ENCODE results near the gene NTSR2.
"Not testable (repeated sequence)": the region's sequence is repeated elsewhere in the genome, so short reads cannot be mapped to it uniquely, and the experiment has no call there.

NTSR2 gene

GRCh38 chr2:11679016-11679415, 9.0 kb upstream of the NTSR2 start:
- DNase-seq, result no peak

GRCh38 chr2:11678306-11678960, 8.4 kb upstream of the NTSR2 start:
- no peak for DNase-seq

DNA sequence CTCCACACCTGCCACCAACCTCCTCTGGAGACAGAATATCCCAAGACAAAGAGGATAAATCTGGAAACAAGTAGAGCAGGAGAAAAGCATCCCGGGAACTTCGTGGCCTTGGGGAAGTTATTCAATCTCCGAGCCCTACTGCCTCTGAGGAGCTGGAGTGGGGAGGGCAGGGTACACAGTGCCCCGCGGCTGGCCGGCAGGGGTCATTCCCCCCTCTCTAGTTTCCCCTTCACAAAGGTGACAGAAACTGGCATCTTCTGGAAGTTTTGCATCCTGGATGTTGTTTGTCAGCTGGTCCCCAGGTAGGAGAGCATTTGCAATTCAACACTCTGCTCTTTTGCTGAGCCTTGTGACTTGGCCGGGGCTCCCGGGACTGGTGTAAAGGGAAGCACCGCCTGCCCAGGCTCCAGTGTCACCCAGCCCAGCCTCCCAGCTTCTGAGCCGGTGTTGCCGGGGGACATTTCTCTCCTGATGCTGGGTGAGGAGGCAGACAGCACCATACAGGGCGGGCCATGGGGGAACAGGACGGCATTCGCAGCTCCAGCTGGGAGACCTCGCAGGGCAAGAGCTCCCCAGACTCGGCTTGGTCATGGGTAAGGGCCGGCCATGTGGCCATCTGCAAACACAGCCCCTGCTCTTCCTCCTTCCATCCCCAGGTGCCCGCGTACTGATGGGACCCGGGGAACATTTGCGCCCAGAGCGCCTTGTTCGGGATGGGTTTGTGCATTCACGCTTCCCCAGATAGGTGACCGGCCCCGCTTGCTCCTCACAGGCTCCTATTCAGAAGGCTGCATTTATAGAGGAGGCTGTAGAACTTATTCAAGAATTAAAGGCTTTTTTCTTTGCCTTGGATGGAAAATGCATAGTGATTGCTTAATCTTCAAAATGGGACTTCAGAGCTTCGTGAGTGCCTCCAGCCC, 7.4 kb upstream of the NTSR2 start:
- no peak for DNase-seq

- no peak for DNase-seq
Observed at GRCh38 chr2:11676640-11677039, 6.6 kb upstream of the NTSR2 start.

DNA sequence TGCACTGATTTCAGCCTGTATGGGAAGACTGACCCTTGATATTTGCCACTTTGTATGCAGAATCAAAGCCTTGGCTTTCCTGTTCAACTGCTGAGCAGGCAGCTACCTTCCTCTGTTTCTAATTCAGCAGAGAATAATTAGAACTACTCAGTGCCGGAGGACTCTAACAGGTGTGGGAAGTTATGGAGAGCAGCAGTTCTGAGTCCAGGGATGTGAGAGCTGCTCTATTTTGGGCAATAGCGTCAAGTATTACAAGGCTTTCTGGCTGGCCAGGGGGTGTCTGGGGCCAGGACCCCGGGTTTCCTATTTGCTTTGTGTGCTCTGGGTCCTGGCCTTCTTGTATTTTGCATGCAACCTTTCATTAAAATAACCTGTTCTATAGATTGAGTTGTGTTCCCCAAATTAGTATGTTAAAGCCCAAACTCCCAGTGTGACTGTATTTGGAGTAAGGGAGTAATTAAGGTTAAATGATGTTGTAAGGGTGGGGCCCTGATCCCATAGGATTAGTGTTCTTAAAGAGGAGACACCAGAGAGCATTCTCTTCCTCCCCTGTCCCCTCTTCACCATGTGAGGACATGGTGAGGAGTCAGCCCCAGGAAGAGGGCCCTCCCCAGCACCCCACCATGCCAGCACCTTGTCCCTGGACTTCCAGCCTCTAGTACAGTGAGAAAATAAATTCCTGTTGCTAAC, 5.6 kb upstream of the NTSR2 start:
- DNase-seq, result no peak

GRCh38 chr2:11674983-11675382, 5.0 kb upstream of the NTSR2 start:
- no peak for DNase-seq

- DNase-seq, result no peak
Observed at GRCh38 chr2:11672407-11672806, 2.4 kb upstream of the NTSR2 start.

DNA sequence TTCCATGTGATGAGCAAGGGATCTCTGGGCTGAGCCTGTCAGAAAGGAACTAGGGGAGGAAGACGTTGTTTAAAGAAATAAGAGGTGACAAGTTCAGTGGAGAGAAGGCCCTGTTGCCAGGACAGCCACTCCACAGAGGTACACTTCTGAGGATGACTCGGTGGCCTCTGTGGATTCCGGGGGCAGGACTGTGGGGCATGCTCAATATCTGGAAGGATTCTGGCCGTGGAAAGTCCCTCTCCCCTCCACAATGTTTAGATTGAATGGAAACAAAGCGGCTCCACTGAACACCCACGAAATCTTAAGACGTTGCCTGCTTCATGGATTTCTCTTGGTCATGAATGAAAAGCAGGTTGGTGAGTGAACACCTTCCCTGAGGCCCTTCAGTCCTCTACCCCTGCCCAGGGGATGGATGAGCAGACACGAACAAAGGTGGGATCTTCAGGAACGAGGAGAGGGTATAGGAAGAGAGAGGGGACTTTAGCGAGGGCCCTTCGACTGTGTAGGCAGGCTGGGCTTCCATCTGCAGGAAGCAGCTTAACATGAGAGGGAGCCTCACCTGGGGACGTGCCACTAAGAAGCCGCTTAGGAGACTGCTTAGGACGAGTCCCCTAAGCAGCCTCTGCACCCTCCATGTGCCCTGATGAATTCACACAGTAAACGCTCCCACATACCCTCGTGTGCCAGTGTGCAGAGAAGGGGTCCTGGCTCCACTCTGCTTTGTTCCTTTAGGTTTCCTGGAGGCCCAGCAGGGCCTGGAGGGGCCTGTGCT, 1.9 kb downstream of the NTSR2 start:
- no peak for DNase-seq

- DNase-seq, result no peak
Observed at GRCh38 chr2:11667194-11667593, 2.8 kb downstream of the NTSR2 start.

DNA sequence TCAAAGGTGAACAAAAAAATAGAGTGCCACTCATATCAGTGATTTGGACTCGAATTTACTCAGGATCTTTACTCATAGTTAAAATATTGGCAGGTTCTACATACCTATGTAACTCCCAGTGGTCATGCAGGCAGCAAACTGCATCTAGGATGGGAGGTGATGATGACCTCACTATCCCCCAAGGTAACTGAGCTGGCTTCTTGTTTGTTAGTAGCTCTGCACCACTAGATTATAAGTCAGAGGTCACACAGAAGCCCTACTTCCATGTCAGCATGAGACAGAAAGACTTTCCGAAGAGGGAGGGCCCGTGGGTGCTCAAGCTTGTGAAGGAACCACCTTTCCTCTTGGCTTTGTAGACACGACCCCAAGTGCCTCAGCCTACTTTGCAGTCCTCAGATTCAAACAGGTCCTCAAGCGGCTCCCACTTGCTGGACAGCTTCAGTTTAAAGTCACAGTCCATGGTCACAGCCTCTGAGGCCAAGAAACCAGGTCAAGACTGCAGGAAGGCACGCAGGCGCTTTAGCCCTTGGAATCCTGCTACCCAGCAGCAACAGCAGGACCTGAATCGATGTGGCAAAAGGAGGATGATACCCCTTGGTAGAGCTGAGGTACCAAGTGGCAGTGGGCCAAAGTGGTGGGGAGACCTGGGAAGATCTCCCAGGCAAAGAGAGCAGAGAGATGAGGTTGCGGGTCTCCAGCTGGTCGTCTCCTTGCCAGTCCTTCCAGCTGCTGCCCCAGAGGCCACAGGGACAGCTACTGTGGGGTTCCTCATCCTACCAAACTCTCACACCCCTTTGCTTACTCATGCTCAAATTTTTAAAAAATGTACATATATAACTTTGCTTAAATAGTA, 4.3 kb downstream of the NTSR2 start:
- DNase-seq, result no peak

- no peak for DNase-seq
Observed at GRCh38 chr2:11665028-11665427, 5.0 kb downstream of the NTSR2 start.

- DNase-seq, result no peak
Observed at GRCh38 chr2:11663427-11663826, 6.6 kb downstream of the NTSR2 start.

DNA sequence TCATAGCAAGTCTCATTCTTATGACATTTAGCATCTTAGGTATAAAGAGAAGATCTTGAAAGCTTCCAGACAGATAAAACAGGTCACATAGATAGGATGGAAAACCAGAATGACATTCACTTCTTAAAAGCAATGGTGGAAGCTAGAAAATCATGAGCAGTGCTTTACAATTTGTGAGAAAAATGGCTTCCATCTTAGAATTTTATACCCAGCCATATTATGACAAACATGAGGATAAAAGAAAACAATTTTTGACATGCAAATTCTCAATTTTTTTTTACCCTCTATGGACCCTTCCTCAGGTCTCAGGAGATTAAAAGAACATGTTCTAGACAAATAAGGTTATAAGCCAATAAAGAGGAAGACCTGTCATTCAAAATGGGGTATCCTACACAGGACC, 7.1 kb downstream of the NTSR2 start:
- no peak for DNase-seq

- DNase-seq, result no peak
Observed at GRCh38 chr2:11661891-11662435, 8.0 kb downstream of the NTSR2 start.

GRCh38 chr2:11660396-11660795, 9.6 kb downstream of the NTSR2 start:
- DNase-seq, result not testable (repeated sequence)

GRCh38 chr2:11659851-11660250, 10.1 kb downstream of the NTSR2 start:
- DNase-seq, result no peak

GRCh38 chr2:11659115-11659475, 10.9 kb downstream of the NTSR2 start:
- no peak for DNase-seq

DNA sequence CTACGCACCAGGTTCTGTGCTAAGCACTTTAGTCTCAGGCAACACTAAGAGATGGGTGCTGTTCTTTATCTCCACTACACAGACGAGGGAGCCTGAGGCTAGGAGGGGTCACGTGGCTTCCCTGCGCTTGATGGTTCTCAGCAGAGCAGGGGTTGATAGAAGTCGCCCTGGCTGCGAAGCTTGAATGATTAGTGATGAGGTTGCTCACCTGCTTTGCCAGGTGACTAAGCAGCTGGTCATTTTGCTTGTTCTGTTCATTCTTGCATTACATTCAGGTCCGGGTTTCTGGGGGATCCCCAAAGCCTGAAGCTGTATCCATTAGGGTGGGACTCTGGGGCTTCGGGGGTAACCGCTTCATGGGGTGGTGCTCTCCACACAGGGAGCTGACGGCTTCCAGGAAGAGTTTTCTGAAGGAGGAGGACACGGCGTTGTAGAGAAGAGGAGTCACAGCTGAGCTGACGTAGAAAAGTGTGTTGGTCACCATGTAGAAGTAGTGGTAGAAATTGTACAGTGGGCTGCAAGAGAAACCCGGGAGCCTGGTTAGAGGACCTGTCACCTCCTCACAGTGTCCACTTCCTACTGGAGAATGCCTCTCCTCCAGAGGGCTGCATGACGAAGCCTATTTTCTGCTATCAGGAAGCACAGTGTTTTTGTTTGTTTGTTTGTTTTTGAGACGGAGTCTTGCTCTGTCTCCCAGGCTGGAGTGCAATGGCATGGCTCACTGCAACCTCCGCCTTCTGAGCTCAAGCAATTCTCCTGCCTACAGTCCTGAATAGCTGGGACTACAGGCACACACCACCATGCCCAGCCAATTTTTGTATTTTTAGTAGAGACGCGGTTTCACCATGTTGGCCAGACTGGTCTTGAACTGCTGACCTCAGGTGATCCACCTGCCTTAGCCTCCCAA, 11.5 kb downstream of the NTSR2 start:
- DNase-seq, result no peak

GRCh38 chr2:11657646-11658045, 12.3 kb downstream of the NTSR2 start:
- no peak for DNase-seq

- DNase-seq, result no peak
Observed at GRCh38 chr2:11657195-11657594, 12.8 kb downstream of the NTSR2 start.

GRCh38 chr2:11656671-11657101, 13.3 kb downstream of the NTSR2 start:
- DNase-seq, result no peak

Measured in CD4-positive, alpha-beta T cell treated with Interleukin-17A for 1 hour (primary cell).